GM19372 (cell line): ENCODE data around the gene PTPN5.
"Not testable (repeated sequence)": the region's sequence is repeated elsewhere in the genome, so short reads cannot be mapped to it uniquely, and the experiment has no call there.

Experiments used
- ATAC-seq: cut with Tn5 transposase; IDR thresholded peaks from one replicate; pipeline ENCODE4 v1.9.1; 2021; ENCODE audit warnings: mild to moderate bottlenecking, low read depth, moderate library complexity; ENCODE audit not compliant: unreplicated experiment

Gene PTPN5

GRCh38 chr11:18791207-18791968 is at the start of gene PTPN5:
Gene PTPN5 (minus strand): TSS chr11:18791798. CDS start chr11:18771958, 19,840 bp downstream.
- no peak for ATAC-seq

- no peak for ATAC-seq
Measured at GRCh38 chr11:18836417-18836816, 44.8 kb upstream of the PTPN5 start.

- ATAC-seq: no peak
Measured at GRCh38 chr11:18834754-18835466, 43.3 kb upstream of the PTPN5 start.

GRCh38 chr11:18820160-18820559 is 28.6 kb upstream of the PTPN5 start:
- ATAC-seq: not testable (repeated sequence)

GRCh38 chr11:18804199-18804999 is 12.8 kb upstream of the PTPN5 start:
- ATAC-seq: no peak

GRCh38 chr11:18802381-18803257 is 11.0 kb upstream of the PTPN5 start:
- ATAC-seq: no peak

- ATAC-seq: no peak
Measured at GRCh38 chr11:18798799-18799469, 7.3 kb upstream of the PTPN5 start.

- no peak for ATAC-seq
Measured at GRCh38 chr11:18794956-18795355, 3.4 kb upstream of the PTPN5 start.

- ATAC-seq: no peak
Measured at GRCh38 chr11:18792827-18793226, 1.2 kb upstream of the PTPN5 start.

- ATAC-seq: no peak
Measured at GRCh38 chr11:18791969-18792628, 501 bp upstream of the PTPN5 start.

GRCh38 chr11:18790883-18791206 is 753 bp downstream of the PTPN5 start:
- no peak for ATAC-seq

- no peak for ATAC-seq
Measured at GRCh38 chr11:18789942-18790341, 1.7 kb downstream of the PTPN5 start.

GRCh38 chr11:18785411-18785810 is 6.2 kb downstream of the PTPN5 start:
- ATAC-seq: no peak

- no peak for ATAC-seq
Measured at GRCh38 chr11:18780896-18781295, 10.7 kb downstream of the PTPN5 start.

GRCh38 chr11:18780329-18780728 is 11.3 kb downstream of the PTPN5 start:
- no peak for ATAC-seq

- ATAC-seq: no peak
Measured at GRCh38 chr11:18778468-18778867, 13.1 kb downstream of the PTPN5 start.

- ATAC-seq: no peak
Measured at GRCh38 chr11:18776324-18776723, 15.3 kb downstream of the PTPN5 start.

- ATAC-seq: peak; percentile 93
Measured at GRCh38 chr11:18775492-18776292, 15.9 kb downstream of the PTPN5 start.
